Measurements from ENCODE around the gene FNDC1. TPM values are rescaled to one million over a fixed set of nuclear protein-coding genes. Genes with fewer than 3 reads are reported as not detected.
A peak's percentile ranks its signal among the peaks of the same experiment; 100 is the strongest.
"Not testable (repeated sequence)": the region's sequence is repeated elsewhere in the genome, so short reads cannot be mapped to it uniquely, and the experiment has no call there.

Gene FNDC1
- total RNA-seq, 1 donor from 2014 or later, result not detected

GRCh38 chr6:159255434-159255951, 86.3 kb downstream of the FNDC1 start:
- no peak for DNase-seq (ENCODE audit: low read depth)

- DNase-seq (ENCODE audit: low read depth), result no peak
Measured at GRCh38 chr6:159256128-159256527, 86.9 kb downstream of the FNDC1 start.

DNA sequence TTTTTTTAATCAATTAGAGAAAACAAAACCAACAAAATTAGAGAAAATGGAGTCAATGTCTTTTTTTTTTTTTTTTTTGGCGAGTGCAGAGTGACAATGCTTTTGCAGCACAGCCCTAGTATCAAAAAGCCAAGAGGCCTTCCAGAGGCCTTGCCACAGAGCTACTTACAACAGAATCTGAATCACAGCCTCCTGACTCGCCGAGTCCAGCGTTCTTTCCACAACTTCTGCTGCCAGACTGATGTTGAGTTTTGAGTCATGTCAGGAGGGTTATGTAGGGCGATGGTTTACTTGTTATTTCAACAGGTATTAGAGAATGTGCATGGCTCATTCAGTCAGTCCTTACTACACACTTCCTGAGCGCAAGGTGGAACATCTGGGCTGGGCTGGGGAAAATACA, 88.6 kb downstream of the FNDC1 start:
- no peak for DNase-seq (ENCODE audit: low read depth)

- no peak for DNase-seq (ENCODE audit: low read depth)
Measured at GRCh38 chr6:159259441-159260125, 90.4 kb downstream of the FNDC1 start.

- no peak for DNase-seq (ENCODE audit: low read depth)
Measured at GRCh38 chr6:159260208-159260607, 91.0 kb downstream of the FNDC1 start.

- DNase-seq (ENCODE audit: low read depth), result no peak
Measured at GRCh38 chr6:159261995-159262394, 92.8 kb downstream of the FNDC1 start.

DNA sequence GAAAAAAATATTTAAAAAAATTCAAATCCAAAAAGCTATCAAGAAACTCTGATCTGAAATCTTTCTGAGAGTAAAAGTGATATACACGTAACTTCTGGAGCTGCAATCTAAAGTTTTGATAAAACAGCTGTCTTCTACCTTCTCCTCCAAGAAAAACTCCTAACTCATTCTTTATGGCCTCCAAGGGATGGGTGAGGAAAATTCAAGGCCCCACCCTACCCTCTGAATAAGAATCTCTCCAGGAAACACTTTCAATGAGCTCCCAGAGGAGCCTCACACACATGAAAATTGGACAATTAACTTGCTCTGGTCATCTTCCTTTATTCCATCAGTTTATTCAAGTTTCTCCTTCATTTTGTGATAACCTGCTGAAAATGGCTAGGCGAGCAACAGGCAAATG, 93.4 kb downstream of the FNDC1 start:
- DNase-seq (ENCODE audit: low read depth), result no peak

DNA sequence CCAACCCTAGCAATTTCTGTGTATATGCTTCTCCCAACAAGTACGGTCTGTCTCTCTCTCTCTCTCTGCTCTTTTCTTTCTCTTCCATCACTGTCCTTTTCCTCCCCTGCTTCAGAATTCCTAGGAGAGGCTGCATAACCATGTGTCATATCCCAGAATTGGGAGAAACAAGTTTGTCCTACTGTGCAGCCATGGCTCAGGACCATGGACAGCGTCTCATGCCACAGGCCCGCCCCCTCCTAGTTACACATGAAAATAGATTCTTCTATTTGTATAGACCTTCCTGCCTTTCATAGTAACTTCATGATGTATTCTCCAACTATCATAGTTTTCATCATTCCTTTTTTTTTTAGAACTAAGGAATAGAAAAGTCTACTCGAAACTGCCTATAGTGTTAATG, 98.0 kb downstream of the FNDC1 start:
- DNase-seq (ENCODE audit: low read depth), result no peak

- DNase-seq (ENCODE audit: low read depth), result no peak
Measured at GRCh38 chr6:159268511-159268910, 99.3 kb downstream of the FNDC1 start.

GRCh38 chr6:159271257-159271656, 102.1 kb downstream of the FNDC1 start:
- no peak for DNase-seq (ENCODE audit: low read depth)

GRCh38 chr6:159278626-159279025, 109.4 kb downstream of the FNDC1 start:
- no peak for DNase-seq (ENCODE audit: low read depth)

- no peak for DNase-seq (ENCODE audit: low read depth)
Measured at GRCh38 chr6:159279790-159280277, 110.6 kb downstream of the FNDC1 start.

DNA sequence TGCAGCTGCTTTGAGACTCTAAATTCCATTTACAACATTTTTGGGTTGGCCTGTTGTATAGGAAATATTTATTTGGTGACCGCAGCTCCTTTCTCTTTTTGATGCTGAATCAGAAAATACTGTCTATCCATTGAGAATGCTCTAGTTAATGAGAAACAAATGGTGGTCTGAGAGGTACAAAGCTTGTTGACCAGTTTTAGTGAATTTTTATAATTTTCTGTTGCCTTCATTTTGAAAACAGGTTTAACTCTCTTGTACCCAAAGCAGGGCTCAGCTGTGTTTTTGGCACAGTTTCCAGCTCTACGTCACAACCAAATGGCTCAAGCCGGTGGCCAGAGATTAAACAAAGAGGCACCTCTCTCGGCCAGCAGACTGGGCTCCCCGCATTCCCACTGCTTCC, 113.2 kb downstream of the FNDC1 start:
- peak; percentile 16 for DNase-seq (ENCODE audit: low read depth)

DNA sequence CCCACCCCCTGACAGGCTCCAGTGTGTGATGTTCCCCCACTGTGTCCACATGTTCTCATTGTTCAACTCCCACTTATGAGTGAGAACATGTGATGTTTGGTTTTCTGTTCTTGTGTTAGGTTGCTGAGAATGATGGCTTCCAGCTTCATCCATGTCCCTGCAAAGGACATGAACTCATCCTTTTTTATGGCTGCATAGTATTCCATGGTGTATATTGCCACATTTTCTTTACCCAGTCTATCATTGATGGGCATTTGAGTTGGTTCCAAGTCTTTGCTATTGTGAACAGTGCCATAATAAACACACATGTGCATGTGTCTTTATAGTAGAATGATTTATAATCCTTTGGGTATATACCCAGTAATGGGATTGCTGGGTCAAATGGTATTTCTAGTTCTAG, 115.5 kb downstream of the FNDC1 start:
- not testable (repeated sequence) for DNase-seq (ENCODE audit: low read depth)

DNA sequence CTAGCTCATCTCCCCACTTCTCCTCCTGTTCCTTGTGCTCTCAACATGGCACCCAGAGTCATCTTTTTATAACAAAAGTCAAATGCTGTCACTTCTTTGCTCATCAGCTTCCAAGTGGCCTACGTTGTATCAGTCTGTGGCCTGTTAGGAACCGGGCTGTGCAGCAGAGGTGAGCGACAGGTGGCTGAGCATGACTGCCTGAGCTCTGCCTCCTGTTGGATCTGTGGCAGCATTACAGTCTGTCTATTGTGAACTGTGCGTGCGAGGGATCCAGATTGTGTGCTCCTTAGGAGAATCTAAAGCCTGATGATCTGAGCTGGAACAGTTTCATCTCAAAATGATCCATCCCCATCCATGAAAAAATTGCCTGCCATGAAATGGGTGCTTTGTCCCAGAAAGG, 129.6 kb downstream of the FNDC1 start:
- no peak for DNase-seq (ENCODE audit: low read depth)

GRCh38 chr6:159299566-159299965, 130.4 kb downstream of the FNDC1 start:
- no peak for DNase-seq (ENCODE audit: low read depth)

- DNase-seq (ENCODE audit: low read depth), result no peak
Measured at GRCh38 chr6:159301277-159301676, 132.1 kb downstream of the FNDC1 start.

- DNase-seq (ENCODE audit: low read depth), result no peak
Measured at GRCh38 chr6:159301810-159302593, 132.8 kb downstream of the FNDC1 start.

DNA sequence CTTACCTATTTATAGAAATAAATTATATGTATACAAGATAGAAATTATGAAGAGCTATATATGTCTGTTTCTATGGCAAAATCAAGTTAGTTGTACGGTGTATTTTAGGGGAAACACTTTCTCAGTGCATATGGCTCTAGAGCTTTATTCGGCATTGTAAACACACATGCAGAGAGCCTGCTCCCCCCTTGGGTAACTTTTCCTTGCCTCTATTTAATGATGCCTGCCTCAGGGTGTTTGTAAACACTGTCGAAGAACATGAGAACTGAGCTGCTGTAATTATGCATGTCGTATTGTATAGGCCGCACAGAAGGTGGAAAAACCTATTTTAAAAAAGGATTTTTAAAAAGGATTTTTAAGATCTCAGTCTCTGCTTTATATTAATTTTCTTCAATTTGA, 133.4 kb downstream of the FNDC1 start:
- no peak for DNase-seq (ENCODE audit: low read depth)

DNA sequence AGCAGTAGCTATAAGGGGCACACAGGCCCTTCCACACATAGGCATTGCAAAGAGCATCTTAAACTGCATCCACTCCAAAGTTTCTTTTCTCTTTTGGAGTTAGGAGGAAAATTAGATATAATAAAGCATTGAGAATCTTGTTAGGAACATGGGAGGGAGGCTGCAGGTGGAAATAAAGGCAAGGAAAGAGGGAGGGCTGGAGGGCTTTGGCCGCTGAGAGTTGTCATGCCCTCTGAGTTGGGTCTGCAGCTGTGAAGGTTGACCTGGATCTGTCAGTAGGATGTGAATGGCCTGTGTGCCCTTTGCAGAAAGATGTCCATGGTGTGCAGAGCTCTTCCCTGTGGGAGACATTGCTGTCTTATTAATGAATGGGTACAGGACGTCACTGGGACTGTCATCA, 134.0 kb downstream of the FNDC1 start:
- DNase-seq (ENCODE audit: low read depth), result no peak

- DNase-seq (ENCODE audit: low read depth), result no peak
Measured at GRCh38 chr6:159303784-159304183, 134.6 kb downstream of the FNDC1 start.

DNA sequence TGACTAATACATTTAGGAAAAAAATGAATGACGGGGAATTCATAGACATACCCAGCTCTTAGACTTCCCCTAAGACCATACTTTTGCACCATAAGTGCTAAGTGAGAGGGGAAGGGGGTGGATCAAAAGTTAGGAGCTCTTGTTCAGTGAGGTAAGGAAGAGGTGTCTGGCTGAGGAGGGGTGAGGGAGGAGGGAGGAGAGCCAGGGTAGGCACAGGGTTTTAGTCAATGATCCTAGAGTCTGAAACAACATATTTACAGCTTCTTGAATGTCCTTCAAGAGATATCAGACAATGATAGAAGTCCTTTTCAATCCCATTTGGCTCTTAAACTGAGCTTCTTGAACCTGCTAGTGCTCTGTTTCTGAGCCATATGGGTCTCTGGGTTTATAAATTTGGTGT, 135.4 kb downstream of the FNDC1 start:
- no peak for DNase-seq (ENCODE audit: low read depth)

GRCh38 chr6:159305159-159305558, 136.0 kb downstream of the FNDC1 start:
- DNase-seq (ENCODE audit: low read depth), result no peak

Data from myocyte (in vitro differentiated cells).